GM19239 (cell line): Measurements from ENCODE around the gene CENPM.

Experiments
- DNase-seq: peaks from one replicate; pipeline ENCODE4 v3.0.0; 2011; ENCODE audit warnings: low spot score; ENCODE audit not compliant: insufficient read length
- FAIRE-seq: peaks from 2 replicates; lab custom pipeline; 2011; peaks lifted over from hg19 to GRCh38; lab: Jason Lieb, UNC

The CENPM gene

DNA sequence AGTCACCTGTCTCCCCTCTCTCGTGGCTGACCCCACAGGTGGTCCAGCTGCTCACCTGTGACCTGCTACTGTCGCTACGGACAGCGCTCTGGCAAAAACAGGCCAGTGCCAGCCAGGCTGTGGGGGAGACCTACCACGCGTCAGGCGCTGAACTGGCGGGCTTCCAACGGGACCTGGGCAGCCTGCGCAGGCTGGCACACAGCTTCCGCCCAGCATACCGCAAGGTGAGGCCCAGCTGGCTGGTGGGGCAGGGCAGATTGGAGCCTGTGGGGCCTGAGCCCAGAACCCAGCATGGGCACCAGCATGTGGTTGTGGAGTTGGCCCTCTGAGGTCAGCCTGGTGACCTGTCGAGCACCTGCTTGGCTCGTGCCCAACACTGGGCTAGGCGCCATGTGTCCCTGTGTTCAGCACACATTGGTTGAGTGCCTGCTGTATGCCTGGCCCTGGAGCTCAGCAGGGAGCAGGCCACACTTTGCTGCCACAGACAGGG, 44.0 kb downstream of the CENPM start:
- DNase-seq (no peak), FAIRE-seq (no peak)

DNA sequence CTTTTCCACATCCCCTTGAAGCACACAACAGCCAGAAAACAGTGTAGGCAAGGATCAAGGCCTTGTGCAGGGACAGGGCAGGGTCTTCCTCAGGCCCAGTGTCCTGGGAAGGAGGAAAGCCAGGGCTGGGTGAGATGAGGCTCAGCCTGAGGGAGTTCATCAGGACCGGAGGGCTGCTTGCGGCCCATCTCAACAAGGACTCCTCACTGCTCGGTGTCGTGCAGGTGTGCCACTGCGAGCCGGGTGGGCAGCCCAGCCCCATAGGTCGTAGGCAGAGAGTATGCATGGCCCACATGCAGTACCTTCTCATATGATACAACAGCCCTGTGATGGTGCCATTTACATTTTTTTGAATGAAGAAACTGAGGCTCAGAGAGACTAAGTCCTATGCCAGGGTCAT, 44.9 kb downstream of the CENPM start:
- FAIRE-seq: no peak
- no peak for DNase-seq

DNA sequence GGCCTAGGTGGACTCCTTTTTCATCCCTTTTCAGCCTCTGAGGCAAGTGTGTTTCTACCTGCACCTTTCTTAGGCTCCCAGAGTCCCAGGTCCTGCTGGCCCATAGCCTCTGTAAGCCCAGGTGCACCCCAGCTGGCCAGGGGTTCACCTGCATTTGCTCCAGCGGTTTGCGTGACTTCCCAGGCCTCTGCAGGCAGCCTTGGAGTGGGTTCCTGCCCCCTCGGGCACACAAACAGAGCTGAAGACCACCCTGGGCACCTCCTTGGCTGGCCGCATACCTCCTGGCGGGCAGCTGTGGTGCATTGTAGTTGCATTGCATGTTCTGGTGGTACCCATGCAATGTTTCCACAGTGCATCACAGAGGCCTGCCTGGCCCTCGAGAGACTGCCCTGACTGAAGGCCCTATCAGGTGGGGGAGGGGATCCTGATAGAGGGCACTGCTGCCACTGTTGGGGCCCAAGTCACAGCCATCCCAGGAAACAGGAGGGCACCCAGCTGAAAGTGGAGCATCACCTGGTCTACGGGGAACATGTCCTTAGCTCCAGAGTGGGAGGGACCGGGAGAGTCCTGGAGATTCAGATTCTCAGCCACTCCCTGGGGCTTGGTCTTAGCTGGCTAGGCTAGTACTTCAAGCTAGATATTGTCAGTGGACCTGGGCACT, 46.2 kb downstream of the CENPM start:
- FAIRE-seq (no peak), DNase-seq (no peak)

DNA sequence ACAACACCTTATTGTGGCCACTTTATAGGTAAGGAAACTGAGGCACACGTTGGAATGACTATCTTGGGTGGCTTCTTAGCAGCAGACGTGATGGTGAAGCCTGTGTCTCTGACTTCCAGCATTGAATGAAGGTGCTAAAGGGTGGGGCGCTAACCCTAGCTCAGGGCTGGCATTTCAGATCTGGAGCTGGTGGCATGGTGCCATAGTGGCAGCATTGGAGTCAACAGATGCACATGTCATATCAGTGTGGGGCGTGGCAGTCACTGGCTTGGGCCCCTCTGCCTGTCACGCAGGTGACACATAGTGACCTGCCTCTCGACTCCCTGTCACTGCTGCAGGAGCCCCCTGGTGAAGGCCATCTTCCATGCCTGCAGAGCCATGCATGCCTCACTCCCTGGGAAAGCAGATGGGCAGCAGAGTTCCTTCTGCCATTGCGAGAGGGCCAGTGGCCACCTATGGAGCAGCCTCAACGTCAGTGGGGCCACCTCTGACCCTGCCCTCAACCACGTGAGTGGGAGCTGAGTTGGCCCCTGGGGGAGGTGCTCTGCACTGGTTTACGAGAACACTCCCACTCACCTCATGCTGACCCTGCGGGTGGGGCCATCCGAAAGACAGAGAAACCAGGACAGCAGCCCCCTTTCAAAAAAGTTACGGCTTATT, 46.8 kb downstream of the CENPM start:
- DNase-seq (no peak), FAIRE-seq (no peak)

DNA sequence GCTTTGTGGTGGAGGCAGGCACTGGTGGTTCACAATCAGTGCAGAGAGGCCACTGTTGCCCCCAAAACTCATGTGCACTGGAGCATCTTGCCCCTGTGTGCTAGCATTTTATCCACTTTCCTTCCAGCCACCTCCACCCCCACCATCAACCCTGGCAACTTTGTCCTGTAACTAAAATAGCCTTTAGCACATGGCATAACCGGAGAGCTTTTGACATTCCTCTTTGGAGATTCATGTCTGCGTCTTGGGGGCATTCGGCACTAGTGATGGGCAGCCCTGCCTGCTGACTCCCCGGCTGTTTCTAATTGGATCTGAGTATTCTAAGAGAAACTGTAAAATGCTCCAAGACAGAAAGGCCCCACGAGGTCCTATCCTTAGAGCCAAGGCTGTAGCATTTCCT, 47.8 kb downstream of the CENPM start:
- DNase-seq (no peak), FAIRE-seq (no peak)

GRCh38 chr22:41898645-41899044, 48.3 kb downstream of the CENPM start:
- FAIRE-seq (no peak), DNase-seq (no peak)

DNA sequence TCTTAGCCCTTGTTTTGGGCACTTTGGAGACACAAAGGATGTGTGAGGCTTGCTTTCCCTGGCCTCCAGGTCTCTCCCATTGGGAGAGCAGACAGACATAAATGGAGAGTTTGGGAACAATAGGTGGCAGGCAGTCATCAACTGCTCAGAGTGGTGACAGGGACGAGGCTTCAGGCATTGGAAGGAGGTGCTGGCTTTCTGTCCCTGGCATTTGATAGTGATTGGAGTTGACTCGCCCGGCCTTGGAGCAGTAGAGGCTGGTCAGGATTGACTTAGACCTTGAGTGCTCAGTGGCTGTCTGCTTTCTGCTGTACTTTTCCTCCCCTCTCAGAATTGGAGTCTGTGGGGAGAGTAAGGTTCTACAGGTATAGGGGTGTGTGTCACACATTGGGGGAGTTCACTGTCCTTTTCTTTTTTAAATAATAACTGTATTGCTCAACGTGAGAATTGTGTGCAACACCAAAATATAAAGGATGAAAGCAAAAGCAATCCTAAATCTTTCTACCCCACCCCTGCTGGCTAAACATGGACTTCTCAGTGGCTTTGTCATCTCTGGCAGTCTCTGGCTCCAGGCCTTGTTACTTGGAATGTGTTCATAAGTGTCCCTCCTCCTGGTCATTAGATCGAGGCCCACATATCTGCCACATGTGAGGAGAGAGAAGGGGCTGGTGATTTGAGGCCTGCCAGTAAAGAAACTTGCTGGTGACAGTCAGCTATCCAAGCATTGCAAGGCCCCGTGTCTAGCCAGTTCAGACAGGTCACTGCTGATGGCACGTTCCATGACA, 53.2 kb downstream of the CENPM start:
- no peak for DNase-seq
- FAIRE-seq: no peak

GRCh38 chr22:41892721-41893120, 54.2 kb downstream of the CENPM start:
- FAIRE-seq (no peak), DNase-seq (no peak)

GRCh38 chr22:41891407-41891806, 55.5 kb downstream of the CENPM start:
- DNase-seq (no peak), FAIRE-seq (no peak)
